Measurements from ENCODE around the gene SLC24A1. TPM values are rescaled to one million over a fixed set of nuclear protein-coding genes. Genes with fewer than 3 reads are reported as not detected.

Gene SLC24A1
- total and polyA plus RNA-seq, 11 donors: 0.74 to 6.3 (median 2.1) TPM

GRCh38 chr15:65599677-65600076, 22.1 kb upstream of the SLC24A1 start:
- no peak for DNase-seq
- ATAC-seq: no peak
- TF ChIP-seq CTCF (IDR thresholded peaks at IDR 0.05): no peak
- no peak for TF ChIP-seq POLR2A (IDR thresholded peaks at IDR 0.05)
- Histone ChIP-seq H3K4me1 (peaks cover 0 to 6% (median 0%) of the 10 kb centered on the region in 12 donors), H3K4me3 (no peak overlapping the region), H3K36me3 (peaks cover 2 to 100% (median 90%) of the 10 kb centered on the region in 9 donors), H3K27ac (no peak overlapping the region), H3K9me3 (no peaks in the 10 kb centered on the region), H3K27me3 (no peaks in the 10 kb centered on the region)
- intact Hi-C loops (cut with DNase I): no loop called here
- WGBS, 4 donors: 94 to 98% (median 96%) methylated on average over 5 of the region's 5 CpGs

DNA sequence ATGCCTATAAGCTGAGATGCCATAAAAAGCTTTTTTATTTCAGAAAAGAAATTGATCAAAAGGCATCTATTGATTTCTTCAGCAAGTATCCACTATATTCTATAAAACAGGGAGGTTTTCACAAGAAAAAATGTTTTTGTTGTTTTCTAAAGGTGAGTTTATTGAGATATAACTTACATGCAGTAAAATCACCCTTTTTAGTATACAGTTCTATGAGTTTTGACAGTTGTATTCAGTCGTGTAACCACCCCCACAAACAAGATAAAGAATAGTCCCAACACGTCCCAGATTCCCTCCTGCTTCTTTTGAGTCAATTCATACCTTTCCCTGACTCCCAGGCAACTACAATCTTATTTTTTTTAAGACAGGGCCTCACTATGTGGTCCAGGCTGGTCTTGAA, 18.6 kb upstream of the SLC24A1 start:
- no peaks in the 10 kb centered on the region for H3K9me3 ChIP-seq
- WGBS, 4 donors: 67 to 82% (median 79%) methylated on average over 2 of the region's 2 CpGs
- H3K4me3 ChIP-seq: no peak overlapping the region
- TF ChIP-seq POLR2A (IDR thresholded peaks at IDR 0.05) (no peak), CTCF (IDR thresholded peaks at IDR 0.05) (no peak)
- H3K27me3 ChIP-seq: no peaks in the 10 kb centered on the region
- peaks cover 2 to 80% (median 64%) of the 10 kb centered on the region in 9 donors for H3K36me3 ChIP-seq
- intact Hi-C loops (cut with DNase I): no loop called here
- DNase-seq (no peak), ATAC-seq (no peak)
- H3K4me1 ChIP-seq: peaks cover 0 to 6% (median 0%) of the 10 kb centered on the region in 12 donors
- H3K27ac ChIP-seq: no peak overlapping the region

- Histone ChIP-seq H3K4me3 (no peak overlapping the region), H3K27me3 (no peaks in the 10 kb centered on the region), H3K4me1 (peaks cover 0 to 6% (median 0%) of the 10 kb centered on the region in 12 donors), H3K36me3 (peaks cover 2 to 76% (median 60%) of the 10 kb centered on the region in 9 donors), H3K9me3 (no peaks in the 10 kb centered on the region), H3K27ac (no peak overlapping the region)
- ATAC-seq: no peak
- DNase-seq: no peak
- 86 to 100% (median 99%) methylated on average over 1 of the region's 1 CpG for WGBS, 4 donors
- TF ChIP-seq POLR2A (IDR thresholded peaks at IDR 0.05) (no peak), CTCF (IDR thresholded peaks at IDR 0.05) (no peak)
- intact Hi-C loops (cut with DNase I): no loop called here
Observed at GRCh38 chr15:65603559-65603958, 18.2 kb upstream of the SLC24A1 start.

GRCh38 chr15:65610871-65611718, 10.6 kb upstream of the SLC24A1 start, which contains the start of gene INTS14:
Gene INTS14, minus strand, starts transcription at chr15:65611131. Its CDS starts 3,751 bp downstream, at chr15:65607380.
- TF ChIP-seq POLR2A (IDR thresholded peaks at IDR 0.05) (peak in 1 of 2 donors; percentile 71), CTCF (IDR thresholded peaks at IDR 0.05) (peak; percentile 56 to 83 (median 76))
- ATAC-seq (peak; percentile 99 to 100 (median 99)), DNase-seq (peak; percentile 97 to 99 (median 98))
- intact Hi-C loops (cut with DNase I): loop anchor here in 2 of 10 donors (1.0 to 2.0 kb wide), 3 partner anchors 80 to 258 kb away; partner anchors contain the start of genes DPP8 (in 1 of the 2), HACD3 (in 1 of the 2) and RAB11A (in 1 of the 2)
- 0 to 1% (median 0%) methylated on average over 59 to 64 of the region's 64 CpGs for WGBS, 4 donors
- no peaks in the 10 kb centered on the region for H3K9me3 ChIP-seq
- peak within 1 kb of the TSS; percentile 87 to 98 (median 94) for H3K27ac ChIP-seq
- no peaks in the 10 kb centered on the region for H3K27me3 ChIP-seq
- H3K4me3 ChIP-seq: peak within 1 kb of the TSS; percentile 49 to 98 (median 86)
- H3K4me1 ChIP-seq: peaks cover 3 to 28% (median 20%) of the 10 kb centered on the region in 12 donors
- peaks cover 0 to 9% (median 0%) of the 10 kb centered on the region in 9 donors for H3K36me3 ChIP-seq
